K562 (cell line): Measurements from ENCODE around the gene IZUMO1R. TPM values are rescaled to one million over a fixed set of nuclear protein-coding genes. Genes with fewer than 3 reads are reported as not detected.
"Not testable (repeated sequence)": the region's sequence is repeated elsewhere in the genome, so short reads cannot be mapped to it uniquely, and the experiment has no call there.

ENCODE experiments used
- ATAC-seq: fragments of 200-7000 bp; cut with Tn5 transposase; 3 replicates; pipeline ENCODE4 v1.9.1; 2020; ENCODE audit warnings: moderate library complexity
- BruUV-seq: library from RNA; stranded (reverse); fragments of 400-500 nt; replicated peaks from 2 replicates; lab custom pipeline; 2021; lab: Mats Ljungman, UMichigan
- CTCF ChIA-PET: fragments of 300-600 bp; formaldehyde crosslinking; extraction: SDS; loops from one replicate; lab custom pipeline; 2021; ENCODE audit warnings: low intra/inter-chr PET ratio; lab: Yijun Ruan, JAX
- POLR2A ChIA-PET: fragments of 300-600, 350-650 bp; sonication (Branson Sonifier 250); formaldehyde crosslinking; extraction: SDS; loops from one replicate; lab custom pipeline; 2021; ENCODE audit warnings: antibody characterized with exemption, inconsistent platforms; lab: Yijun Ruan, JAX
- DNase-seq, 4 experiments: peaks; one replicate each; pipeline versions ENCODE4 v3.0.0 to v3.0.0-alpha.2; 2011 to 2018; ENCODE audit warnings: low spot score in 3 of 4, mixed read lengths in 3 of 4; ENCODE audit errors: extremely low read depth in 1 of 4
- FAIRE-seq: peaks from 2 replicates; lab custom pipeline; 2011; peaks lifted over from hg19 to GRCh38; lab: Jason Lieb, UNC
- H2AFZ ChIP-seq: 2 replicates; pipeline ENCODE4 v1.6.0; 2011; ENCODE audit warnings: low read depth, low read length, control low read depth, inconsistent platforms
- H3K27ac ChIP-seq: fragments of 200-600 bp; 3 replicates; pipeline ENCODE4 v1.8.0; 2011; ENCODE audit warnings: low read depth, mild to moderate bottlenecking, control low read depth, inconsistent platforms, low read length, moderate library complexity, mixed read lengths; ENCODE audit errors: extremely low read depth
- H3K27me3 ChIP-seq, 2 experiments: fragments of 300-600 bp in 1 of 2; 2 replicates in 1 of 2; 3 replicates in 1 of 2; pipeline versions ENCODE4 v1.6.0 to v1.8.0; 2011; ENCODE audit warnings: inconsistent platforms in 2 of 2, low read length in 2 of 2, mild to moderate bottlenecking in 1 of 2, mixed read lengths in 1 of 2, moderate library complexity in 1 of 2; ENCODE audit not compliant: control insufficient read depth in 2 of 2, insufficient read depth in 2 of 2
- H3K36me3 ChIP-seq: fragments of 300-600 bp; 3 replicates; pipeline ENCODE4 v1.8.0; 2011; ENCODE audit warnings: mild to moderate bottlenecking, low read length, inconsistent platforms; ENCODE audit not compliant: control insufficient read depth, insufficient read depth
- H3K4me1 ChIP-seq, 2 experiments: fragments of 200-600 bp in 1 of 2; replicated peaks in 1 of 2; 2 replicates in 1 of 2; 3 replicates in 1 of 2; pipeline versions ENCODE4 v1.5.1 to v1.8.0; 2011; ENCODE audit warnings: inconsistent platforms in 2 of 2, low read length in 2 of 2, mild to moderate bottlenecking in 1 of 2, mixed read lengths in 1 of 2, moderate library complexity in 1 of 2; ENCODE audit not compliant: control insufficient read depth in 2 of 2, insufficient read depth in 2 of 2
- H3K4me2 ChIP-seq: 2 replicates; pipeline ENCODE4 v1.6.1; 2011; ENCODE audit warnings: low read length, control low read depth, inconsistent platforms, mixed read lengths; ENCODE audit not compliant: insufficient read depth
- H3K4me3 ChIP-seq: fragments of 200-600 bp; sonication (generic), shearing (Covaris generic); 2 replicates; pipeline ENCODE4 v1.5.1; 2016; ENCODE audit warnings: control low read depth, inconsistent platforms
- H3K79me2 ChIP-seq: fragments of 200-600 bp; 3 replicates; pipeline ENCODE4 v1.8.0; 2011; ENCODE audit warnings: low read length, inconsistent platforms; ENCODE audit not compliant: control insufficient read depth, insufficient read depth
- H3K9ac ChIP-seq, 2 experiments: 2 replicates each; pipeline versions ENCODE4 v1.6.0 to v1.6.1; 2011; ENCODE audit warnings: low read depth in 2 of 2, low read length in 2 of 2, control low read depth in 1 of 2, inconsistent platforms in 1 of 2, mild to moderate bottlenecking in 1 of 2, mixed read lengths in 1 of 2; ENCODE audit not compliant: insufficient read depth in 1 of 2
- H3K9me1 ChIP-seq: one replicate; pipeline ENCODE4 v1.6.0; 2011; ENCODE audit warnings: inconsistent platforms, mild to moderate bottlenecking, low read length, moderate library complexity; ENCODE audit not compliant: control insufficient read depth, insufficient read depth
- H3K9me3 ChIP-seq: replicated peaks from 2 replicates; pipeline ENCODE4 v1.5.1; 2011; ENCODE audit warnings: low read depth, low read length, inconsistent platforms; ENCODE audit not compliant: control insufficient read depth, insufficient read depth
- H4K20me1 ChIP-seq: replicated peaks from 2 replicates; pipeline ENCODE4 v1.6.1; 2011; ENCODE audit warnings: low read length, inconsistent platforms, mixed read lengths; ENCODE audit not compliant: control insufficient read depth, insufficient read depth
- WGBS: fragments of 100-300 bp; shearing (Covaris generic); methylation state at CpG from one replicate; pipeline ENCODE4 v1.1.6; 2016; ENCODE audit warnings: low coverage, mixed read lengths; ENCODE audit not compliant: insufficient coverage; ENCODE audit errors: missing lambda C conversion rate; 5-methylcytosine and 5-hydroxymethylcytosine counted together
- in situ Hi-C: fragments of 300-500 bp; cut with MboI; formaldehyde crosslinking; loops from 4 replicates; pipeline ENCODE4 v1.15.0; 2018; ENCODE audit warnings: inconsistent platforms, mixed read lengths
- intact Hi-C: fragments of 100-400 bp; cut with micrococcal nuclease; formaldehyde crosslinking; loops from 2 replicates; pipeline ENCODE4 v1.14.2; 2022
- polyA plus RNA-seq, 8 experiments: library from polyadenylated mRNA; depleted of rRNA in 4 of 8; stranded (reverse) in 5 of 8; unstranded in 3 of 8; fragments of >200 nt; fragmentation: Nextera tagmentation in 2 of 8; fragmentation: Illumina TruSeq in 1 of 8; extraction: Ambion mirVana in 2 of 8; extraction: Trizol in 1 of 8; gene quantifications; 2 replicates each; pipeline versions ENCODE4 v1.2.1 to v1.2.3, GENCODE V29; 2011 to 2014; ENCODE audit warnings: inconsistent platforms in 1 of 8, missing spikeins in 1 of 8
- total RNA-seq, 7 experiments: library from RNA; depleted of rRNA in 6 of 7; stranded (reverse); fragments of >200 nt in 6 of 7; fragmentation: Illumina TruSeq in 2 of 7; extraction: Trizol in 2 of 7; gene quantifications; 2 replicates each; pipeline versions ENCODE4 v1.2.1 to v1.2.3, GENCODE V29; 2011 to 2021; ENCODE audit warnings: low replicate concordance in 1 of 7

IZUMO1R gene
- total and polyA plus RNA-seq, 9 of the 15 experiments (the other 6 are each of a cell fraction or from before 2014, with no cell fraction given): not detected

- CTCF ChIA-PET, H3K79me2 ChIP-seq, H3K4me1 ChIP-seq, H3K9me1 ChIP-seq, H3K36me3 ChIP-seq, BruUV-seq, H3K4me2 ChIP-seq, H3K27me3 ChIP-seq, intact Hi-C loops, H3K9ac ChIP-seq, ATAC-seq, DNase-seq, H3K4me3 ChIP-seq, in situ Hi-C loops, POLR2A ChIA-PET, H3K9me3 ChIP-seq, H4K20me1 ChIP-seq, H2AFZ ChIP-seq, H3K27ac ChIP-seq, FAIRE-seq: not testable (repeated sequence)
- 0% methylated on average over 4 of the region's 10 CpGs for WGBS
These were observed 46.6 kb downstream of the IZUMO1R start for GRCh38 chr11:94350850-94351563.

Other genes with a start within 250 kb of the IZUMO1R start
- 10.4 and 12.8 TPM in 2 replicates for gene PANX1, start 175.7 kb upstream of the IZUMO1R start, total RNA-seq (2014; rRNA removed)
- gene PANX1, start 175.7 kb upstream of the IZUMO1R start, total RNA-seq (2014; rRNA removed; fragmentation: Illumina TruSeq; extraction: Trizol): 13.9 and 15.2 TPM in 2 replicates
- gene PANX1, start 175.7 kb upstream of the IZUMO1R start, total RNA-seq (2015; rRNA removed; fragmentation: Illumina TruSeq; extraction: Trizol): 14.4 and 14.8 TPM in 2 replicates
- 12.7 and 13.3 TPM in 2 replicates for gene PANX1, start 175.7 kb upstream of the IZUMO1R start, total RNA-seq (2021)
- 6.3 and 9.5 TPM in 2 replicates for gene PANX1, start 175.7 kb upstream of the IZUMO1R start, polyA plus RNA-seq (2011; rRNA removed)
- gene PANX1, start 175.7 kb upstream of the IZUMO1R start, polyA plus RNA-seq (2014; fragmentation: Illumina TruSeq; extraction: Trizol): 9.9 and 10.1 TPM in 2 replicates
- 1 to 10 TPM; 1.9 to 2.7 TPM for gene PANX1, start 175.7 kb upstream of the IZUMO1R start, polyA plus RNA-seq (2014; fragmentation: Nextera tagmentation; extraction: Ambion mirVana)
- 6.5 and 8.4 TPM in 2 replicates for gene PANX1, start 175.7 kb upstream of the IZUMO1R start, polyA plus RNA-seq (2014; rRNA removed)
- 0.12 TPM in 1 of 2 replicates, not detected in the other for gene GPR83, start 96.8 kb downstream of the IZUMO1R start, total RNA-seq (2014; rRNA removed)
- gene GPR83, start 96.8 kb downstream of the IZUMO1R start, total RNA-seq (2014; rRNA removed; fragmentation: Illumina TruSeq; extraction: Trizol): 0.07 and 0.10 TPM in 2 replicates
- 0.04 and 0.19 TPM in 2 replicates for gene GPR83, start 96.8 kb downstream of the IZUMO1R start, total RNA-seq (2015; rRNA removed; fragmentation: Illumina TruSeq; extraction: Trizol)
- gene GPR83, start 96.8 kb downstream of the IZUMO1R start, total RNA-seq (2021): 0.07 and 0.13 TPM in 2 replicates
- gene GPR83, start 96.8 kb downstream of the IZUMO1R start, polyA plus RNA-seq (2011; rRNA removed): 0.07 and 0.10 TPM in 2 replicates
- gene GPR83, start 96.8 kb downstream of the IZUMO1R start, polyA plus RNA-seq (2014; fragmentation: Illumina TruSeq; extraction: Trizol): 0.07 and 0.10 TPM in 2 replicates
- under 1 TPM in 1 of 2 experiments, not detected in 1; 0.03 TPM for gene GPR83, start 96.8 kb downstream of the IZUMO1R start, polyA plus RNA-seq (2014; fragmentation: Nextera tagmentation; extraction: Ambion mirVana)
- gene GPR83, start 96.8 kb downstream of the IZUMO1R start, polyA plus RNA-seq (2014; rRNA removed): 0.08 TPM in 1 of 2 replicates, not detected in the other
- gene MRE11, start 189.3 kb downstream of the IZUMO1R start, total RNA-seq (2014; rRNA removed): 18.3 and 21.3 TPM in 2 replicates
- 45.2 and 59.6 TPM in 2 replicates for gene MRE11, start 189.3 kb downstream of the IZUMO1R start, total RNA-seq (2014; rRNA removed; fragmentation: Illumina TruSeq; extraction: Trizol)
- gene MRE11, start 189.3 kb downstream of the IZUMO1R start, total RNA-seq (2015; rRNA removed; fragmentation: Illumina TruSeq; extraction: Trizol): 29.1 and 34.1 TPM in 2 replicates
- 30.4 and 34.1 TPM in 2 replicates for gene MRE11, start 189.3 kb downstream of the IZUMO1R start, total RNA-seq (2021)
- 19.9 and 28.4 TPM in 2 replicates for gene MRE11, start 189.3 kb downstream of the IZUMO1R start, polyA plus RNA-seq (2011; rRNA removed)
- 30.3 and 30.9 TPM in 2 replicates for gene MRE11, start 189.3 kb downstream of the IZUMO1R start, polyA plus RNA-seq (2014; fragmentation: Illumina TruSeq; extraction: Trizol)
- 10 to 100 TPM; 21.0 to 29.1 TPM for gene MRE11, start 189.3 kb downstream of the IZUMO1R start, polyA plus RNA-seq (2014; fragmentation: Nextera tagmentation; extraction: Ambion mirVana)
- 22.9 and 27.4 TPM in 2 replicates for gene MRE11, start 189.3 kb downstream of the IZUMO1R start, polyA plus RNA-seq (2014; rRNA removed)
- 13.4 and 17.1 TPM in 2 replicates for gene ANKRD49, start 189.4 kb downstream of the IZUMO1R start, total RNA-seq (2014; rRNA removed)
- gene ANKRD49, start 189.4 kb downstream of the IZUMO1R start, total RNA-seq (2014; rRNA removed; fragmentation: Illumina TruSeq; extraction: Trizol): 30.6 and 39.4 TPM in 2 replicates
- 32.0 and 32.2 TPM in 2 replicates for gene ANKRD49, start 189.4 kb downstream of the IZUMO1R start, total RNA-seq (2015; rRNA removed; fragmentation: Illumina TruSeq; extraction: Trizol)
- gene ANKRD49, start 189.4 kb downstream of the IZUMO1R start, total RNA-seq (2021): 16.7 and 17.0 TPM in 2 replicates
- gene ANKRD49, start 189.4 kb downstream of the IZUMO1R start, polyA plus RNA-seq (2011; rRNA removed): 37.4 and 38.7 TPM in 2 replicates
- 29.3 and 36.4 TPM in 2 replicates for gene ANKRD49, start 189.4 kb downstream of the IZUMO1R start, polyA plus RNA-seq (2014; fragmentation: Illumina TruSeq; extraction: Trizol)
- 10 to 100 TPM; 28.8 to 43.5 TPM for gene ANKRD49, start 189.4 kb downstream of the IZUMO1R start, polyA plus RNA-seq (2014; fragmentation: Nextera tagmentation; extraction: Ambion mirVana)
- 26.2 and 31.2 TPM in 2 replicates for gene ANKRD49, start 189.4 kb downstream of the IZUMO1R start, polyA plus RNA-seq (2014; rRNA removed)
- not detected in 2 replicates for gene C11orf97, start 207.9 kb downstream of the IZUMO1R start, total RNA-seq (2014; rRNA removed)
- not detected in 2 replicates for gene C11orf97, start 207.9 kb downstream of the IZUMO1R start, total RNA-seq (2014; rRNA removed; fragmentation: Illumina TruSeq; extraction: Trizol)
- not detected in 2 replicates for gene C11orf97, start 207.9 kb downstream of the IZUMO1R start, total RNA-seq (2015; rRNA removed; fragmentation: Illumina TruSeq; extraction: Trizol)
- not detected in 2 replicates for gene C11orf97, start 207.9 kb downstream of the IZUMO1R start, total RNA-seq (2021)
- gene C11orf97, start 207.9 kb downstream of the IZUMO1R start, polyA plus RNA-seq (2011; rRNA removed): not detected in 2 replicates
- not detected in 2 replicates for gene C11orf97, start 207.9 kb downstream of the IZUMO1R start, polyA plus RNA-seq (2014; fragmentation: Illumina TruSeq; extraction: Trizol)
- not detected for gene C11orf97, start 207.9 kb downstream of the IZUMO1R start, polyA plus RNA-seq (2014; fragmentation: Nextera tagmentation; extraction: Ambion mirVana)
- not detected in 2 replicates for gene C11orf97, start 207.9 kb downstream of the IZUMO1R start, polyA plus RNA-seq (2014; rRNA removed)
- gene FUT4, start 239.3 kb downstream of the IZUMO1R start, total RNA-seq (2014; rRNA removed): 6.4 and 6.9 TPM in 2 replicates
- gene FUT4, start 239.3 kb downstream of the IZUMO1R start, total RNA-seq (2014; rRNA removed; fragmentation: Illumina TruSeq; extraction: Trizol): 4.9 and 5.2 TPM in 2 replicates
- gene FUT4, start 239.3 kb downstream of the IZUMO1R start, total RNA-seq (2015; rRNA removed; fragmentation: Illumina TruSeq; extraction: Trizol): 5.9 and 6.0 TPM in 2 replicates
- 8.7 and 8.9 TPM in 2 replicates for gene FUT4, start 239.3 kb downstream of the IZUMO1R start, total RNA-seq (2021)
- 3.7 and 4.7 TPM in 2 replicates for gene FUT4, start 239.3 kb downstream of the IZUMO1R start, polyA plus RNA-seq (2011; rRNA removed)
- gene FUT4, start 239.3 kb downstream of the IZUMO1R start, polyA plus RNA-seq (2014; fragmentation: Illumina TruSeq; extraction: Trizol): 5.0 and 5.5 TPM in 2 replicates
- gene FUT4, start 239.3 kb downstream of the IZUMO1R start, polyA plus RNA-seq (2014; fragmentation: Nextera tagmentation; extraction: Ambion mirVana): 1 to 10 TPM; 1.1 to 1.4 TPM
- 5.4 and 5.7 TPM in 2 replicates for gene FUT4, start 239.3 kb downstream of the IZUMO1R start, polyA plus RNA-seq (2014; rRNA removed)